RWPE2 (cell line): Measurements from ENCODE around the gene SYNGR1.
A peak's percentile ranks its signal among the peaks of the same experiment; 100 is the strongest.

Source experiments
- ATAC-seq: fragments of 200-7000 bp; cut with Tn5 transposase; 3 replicates; pipeline ENCODE4 v1.9.1; 2021; ENCODE audit warnings: low read depth
- DNase-seq: peaks from one replicate; pipeline ENCODE4 v3.0.0-alpha.2; 2020; ENCODE audit warnings: low spot score
- H3K27ac ChIP-seq: fragments of 450-650 bp; 2 replicates; pipeline ENCODE4 v1.5.1; 2017; ENCODE audit warnings: mild to moderate bottlenecking; ENCODE audit not compliant: poor library complexity, severe bottlenecking
- H3K27me3 ChIP-seq: fragments of 250-450 bp; sonication (Bioruptor Pico); 2 replicates; pipeline ENCODE4 v1.5.1; 2021; ENCODE audit warnings: mild to moderate bottlenecking, moderate library complexity; ENCODE audit not compliant: insufficient read depth, poor library complexity, severe bottlenecking
- H3K36me3 ChIP-seq: fragments of 250-450 bp; sonication (Bioruptor Pico); 2 replicates; pipeline ENCODE4 v1.5.1; 2020; ENCODE audit warnings: low read depth, mild to moderate bottlenecking, moderate library complexity
- H3K4me1 ChIP-seq: fragments of 250-450 bp; sonication (Bioruptor Pico); 2 replicates; pipeline ENCODE4 v1.5.1; 2021; ENCODE audit warnings: mild to moderate bottlenecking, moderate library complexity; ENCODE audit not compliant: insufficient read depth, poor library complexity, severe bottlenecking
- H3K4me3 ChIP-seq: fragments of 250-450 bp; sonication (Bioruptor Pico); 2 replicates; pipeline ENCODE4 v1.5.1; 2021; ENCODE audit warnings: mild to moderate bottlenecking, moderate library complexity; ENCODE audit not compliant: severe bottlenecking
- H3K9me3 ChIP-seq: fragments of 250-450 bp; sonication (Bioruptor Pico); 2 replicates; pipeline ENCODE4 v1.5.1; 2021; ENCODE audit warnings: mild to moderate bottlenecking, moderate library complexity; ENCODE audit not compliant: severe bottlenecking
- TF ChIP-seq, protein P1 (sequence below): fragments of 450-650 bp; IDR thresholded peaks from one replicate; pipeline ENCODE4 v1.5.1; 2017; ENCODE audit warnings: mild to moderate bottlenecking, moderate library complexity; ENCODE audit not compliant: poor library complexity, severe bottlenecking

Gene SYNGR1

GRCh38 chr22:39364714-39365491 lies 15.1 kb downstream of the SYNGR1 start:
- no peak for DNase-seq
- ATAC-seq, result no peak
- TF ChIP-seq, protein P1, sequence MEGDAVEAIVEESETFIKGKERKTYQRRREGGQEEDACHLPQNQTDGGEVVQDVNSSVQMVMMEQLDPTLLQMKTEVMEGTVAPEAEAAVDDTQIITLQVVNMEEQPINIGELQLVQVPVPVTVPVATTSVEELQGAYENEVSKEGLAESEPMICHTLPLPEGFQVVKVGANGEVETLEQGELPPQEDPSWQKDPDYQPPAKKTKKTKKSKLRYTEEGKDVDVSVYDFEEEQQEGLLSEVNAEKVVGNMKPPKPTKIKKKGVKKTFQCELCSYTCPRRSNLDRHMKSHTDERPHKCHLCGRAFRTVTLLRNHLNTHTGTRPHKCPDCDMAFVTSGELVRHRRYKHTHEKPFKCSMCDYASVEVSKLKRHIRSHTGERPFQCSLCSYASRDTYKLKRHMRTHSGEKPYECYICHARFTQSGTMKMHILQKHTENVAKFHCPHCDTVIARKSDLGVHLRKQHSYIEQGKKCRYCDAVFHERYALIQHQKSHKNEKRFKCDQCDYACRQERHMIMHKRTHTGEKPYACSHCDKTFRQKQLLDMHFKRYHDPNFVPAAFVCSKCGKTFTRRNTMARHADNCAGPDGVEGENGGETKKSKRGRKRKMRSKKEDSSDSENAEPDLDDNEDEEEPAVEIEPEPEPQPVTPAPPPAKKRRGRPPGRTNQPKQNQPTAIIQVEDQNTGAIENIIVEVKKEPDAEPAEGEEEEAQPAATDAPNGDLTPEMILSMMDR, result no peak
- no peaks in the 10 kb centered on the region for H3K36me3 ChIP-seq
- no peak overlapping the region for H3K27ac ChIP-seq
- H3K9me3 ChIP-seq, result no peaks in the 10 kb centered on the region
- H3K4me3 ChIP-seq, result no peak overlapping the region
- no peaks in the 10 kb centered on the region for H3K27me3 ChIP-seq
- H3K4me1 ChIP-seq, result no peaks in the 10 kb centered on the region

DNA sequence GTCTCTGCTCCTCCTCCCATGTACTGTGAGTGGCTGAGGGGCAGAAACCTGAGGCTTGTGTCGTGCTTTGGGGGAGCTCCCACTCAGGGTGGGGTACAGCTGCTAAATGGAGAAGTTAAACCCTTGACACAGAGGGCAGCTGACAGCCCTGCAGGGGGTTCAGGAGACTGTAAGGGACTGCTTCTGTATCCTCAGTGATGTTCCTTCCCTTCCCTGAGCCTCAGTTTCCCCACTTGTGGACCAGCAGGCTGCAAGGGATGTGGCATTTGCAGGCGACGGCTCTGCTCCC lies 15.6 kb downstream of the SYNGR1 start:
- Histone ChIP-seq H3K27me3 (no peaks in the 10 kb centered on the region), H3K4me3 (no peak overlapping the region), H3K36me3 (no peaks in the 10 kb centered on the region), H3K27ac (no peak overlapping the region), H3K9me3 (no peaks in the 10 kb centered on the region), H3K4me1 (no peaks in the 10 kb centered on the region)
- ATAC-seq, result no peak
- no peak for DNase-seq
- TF ChIP-seq, protein P1, result no peak

DNA sequence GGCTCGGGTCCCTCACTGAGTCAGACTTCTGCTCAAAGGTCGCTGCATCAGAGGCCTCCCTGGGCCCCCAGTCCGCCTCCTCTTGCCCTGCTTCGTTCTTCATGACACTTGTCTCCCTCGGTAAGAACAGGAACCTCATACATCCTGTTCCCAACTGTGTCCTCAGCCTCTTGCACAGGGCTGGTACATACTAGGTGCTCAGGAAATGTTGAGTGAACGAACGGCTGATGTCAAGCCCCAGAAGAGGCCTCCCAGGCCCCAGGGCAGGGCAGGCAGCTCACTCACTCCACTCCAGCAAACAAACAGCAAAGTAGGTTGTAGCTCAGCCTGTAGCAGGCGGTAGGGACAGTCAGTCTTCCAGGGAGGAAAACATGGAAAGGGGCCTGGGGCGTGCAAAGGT lies 17.2 kb downstream of the SYNGR1 start:
- Histone ChIP-seq H3K4me3 (no peak overlapping the region), H3K4me1 (no peaks in the 10 kb centered on the region)

GRCh38 chr22:39368461-39368911 lies 18.7 kb downstream of the SYNGR1 start:
- TF ChIP-seq, protein P1, result no peak
- Histone ChIP-seq H3K27me3 (no peaks in the 10 kb centered on the region), H3K36me3 (no peaks in the 10 kb centered on the region), H3K4me1 (no peaks in the 10 kb centered on the region), H3K27ac (no peak overlapping the region), H3K4me3 (no peak overlapping the region), H3K9me3 (no peaks in the 10 kb centered on the region)
- DNase-seq (no peak), ATAC-seq (no peak)

More for the DNA sequence above, 17.2 kb downstream of the SYNGR1 start:
- H3K36me3 ChIP-seq, result no peaks in the 10 kb centered on the region
- DNase-seq (no peak), ATAC-seq (0 out of 3 replicates have a peak, but pooled peaks have one; percentile 10)
- H3K27ac ChIP-seq, result no peak overlapping the region
- TF ChIP-seq, protein P1, result no peak
- H3K27me3 ChIP-seq, result no peaks in the 10 kb centered on the region
- no peaks in the 10 kb centered on the region for H3K9me3 ChIP-seq

- Histone ChIP-seq H3K36me3 (no peaks in the 10 kb centered on the region), H3K4me1 (no peaks in the 10 kb centered on the region), H3K9me3 (no peaks in the 10 kb centered on the region), H3K4me3 (no peak overlapping the region), H3K27me3 (no peaks in the 10 kb centered on the region), H3K27ac (no peak overlapping the region)
- ATAC-seq (no peak), DNase-seq (no peak)
- TF ChIP-seq, protein P1, result no peak
Measured at GRCh38 chr22:39369186-39369585, 19.4 kb downstream of the SYNGR1 start.
